ENCODE data around the gene TENM3. TPM values are rescaled to one million over a fixed set of nuclear protein-coding genes. Genes with fewer than 3 reads are reported as not detected.

TENM3 gene
- total RNA-seq, 4 donors from 2014 or later: 29.8 to 58.5 (median 35.9) TPM

DNA sequence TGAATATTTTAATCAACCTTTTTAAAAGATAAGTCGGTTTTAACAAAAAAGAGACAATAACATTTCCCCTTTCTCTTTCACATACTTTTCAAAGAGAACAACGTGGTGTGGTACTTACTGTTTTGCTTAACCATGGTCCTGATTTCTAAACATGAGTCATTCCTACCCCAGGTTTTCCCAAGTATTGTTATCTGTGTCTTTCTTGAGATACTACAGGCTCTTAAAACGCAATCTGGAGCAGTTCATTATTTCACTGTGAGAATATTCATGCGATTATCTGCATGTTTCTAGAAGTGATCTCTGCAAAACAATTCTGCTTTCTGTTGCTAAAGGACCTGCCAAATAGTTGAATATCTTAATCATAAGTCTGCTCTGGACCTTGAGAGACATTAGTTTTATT is 127.3 kb downstream of the TENM3 start:
- TF ChIP-seq, protein P1, sequence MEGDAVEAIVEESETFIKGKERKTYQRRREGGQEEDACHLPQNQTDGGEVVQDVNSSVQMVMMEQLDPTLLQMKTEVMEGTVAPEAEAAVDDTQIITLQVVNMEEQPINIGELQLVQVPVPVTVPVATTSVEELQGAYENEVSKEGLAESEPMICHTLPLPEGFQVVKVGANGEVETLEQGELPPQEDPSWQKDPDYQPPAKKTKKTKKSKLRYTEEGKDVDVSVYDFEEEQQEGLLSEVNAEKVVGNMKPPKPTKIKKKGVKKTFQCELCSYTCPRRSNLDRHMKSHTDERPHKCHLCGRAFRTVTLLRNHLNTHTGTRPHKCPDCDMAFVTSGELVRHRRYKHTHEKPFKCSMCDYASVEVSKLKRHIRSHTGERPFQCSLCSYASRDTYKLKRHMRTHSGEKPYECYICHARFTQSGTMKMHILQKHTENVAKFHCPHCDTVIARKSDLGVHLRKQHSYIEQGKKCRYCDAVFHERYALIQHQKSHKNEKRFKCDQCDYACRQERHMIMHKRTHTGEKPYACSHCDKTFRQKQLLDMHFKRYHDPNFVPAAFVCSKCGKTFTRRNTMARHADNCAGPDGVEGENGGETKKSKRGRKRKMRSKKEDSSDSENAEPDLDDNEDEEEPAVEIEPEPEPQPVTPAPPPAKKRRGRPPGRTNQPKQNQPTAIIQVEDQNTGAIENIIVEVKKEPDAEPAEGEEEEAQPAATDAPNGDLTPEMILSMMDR (IDR thresholded peaks at IDR 0.05; ENCODE audit: low read depth): no peak

DNA sequence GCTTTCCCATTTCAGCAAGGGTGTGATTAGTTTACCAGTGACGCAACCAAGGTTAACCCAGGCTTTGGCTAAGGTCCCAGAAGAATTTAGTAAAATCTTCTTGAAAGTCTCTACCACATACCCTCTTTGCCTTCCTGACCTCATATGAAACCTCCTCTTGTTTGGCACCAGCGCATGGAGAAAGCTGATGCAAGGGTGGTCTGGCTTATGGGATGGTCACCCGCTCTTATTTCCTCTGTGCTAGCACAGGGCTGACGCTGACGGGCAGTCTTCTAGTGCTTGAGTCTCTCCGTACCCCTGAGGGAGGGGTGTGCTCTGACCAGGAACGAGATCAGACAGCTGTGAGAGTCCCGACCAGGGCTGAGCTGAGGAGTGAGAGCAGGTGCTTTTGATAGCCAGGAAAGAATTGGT is 137.6 kb downstream of the TENM3 start:
- TF ChIP-seq, protein P1 (IDR thresholded peaks at IDR 0.05; ENCODE audit: low read depth): no peak

DNA sequence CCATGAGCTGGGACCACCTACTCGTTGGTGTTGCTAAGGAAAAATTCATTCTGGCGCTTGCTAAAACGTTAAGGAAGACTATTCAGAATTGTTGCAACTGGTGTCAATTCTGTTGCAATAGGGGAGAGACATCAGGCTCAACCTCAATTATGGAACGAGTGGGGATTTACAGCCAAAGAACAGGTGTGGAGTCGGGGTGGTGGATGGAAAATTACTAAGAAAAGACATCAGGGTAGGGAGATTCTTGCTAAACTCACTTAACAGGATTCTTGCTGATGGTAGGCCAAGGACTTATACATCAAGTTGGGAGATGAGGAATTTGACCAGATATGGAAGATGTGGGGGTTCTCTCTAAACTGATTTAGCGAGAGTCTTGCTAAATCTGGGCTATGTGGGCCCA is 139.7 kb downstream of the TENM3 start:
- TF ChIP-seq, protein P1 (IDR thresholded peaks at IDR 0.05; ENCODE audit: low read depth): no peak

DNA sequence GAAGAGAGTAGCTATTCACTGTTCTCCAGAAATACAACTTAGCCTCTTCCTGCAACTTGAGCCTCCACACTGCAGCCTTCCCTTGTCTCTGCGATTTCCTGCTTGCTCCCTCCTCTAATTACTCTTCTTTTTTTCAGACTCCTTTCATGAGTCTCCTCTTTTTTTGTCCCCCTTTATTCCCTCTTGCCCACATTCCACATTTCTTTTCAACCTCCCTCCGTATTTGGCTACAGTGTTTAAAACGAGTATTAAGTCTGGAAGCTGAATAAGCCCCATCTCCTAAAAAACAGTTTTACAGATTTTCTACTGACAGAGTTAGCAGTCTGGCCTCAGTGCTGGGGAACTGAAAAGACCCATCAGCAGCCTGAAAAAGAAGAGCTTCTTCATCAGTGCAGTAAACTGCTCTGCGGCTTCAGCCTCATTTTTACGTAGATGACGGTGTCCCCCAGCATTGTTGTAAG is 141.5 kb downstream of the TENM3 start:
- TF ChIP-seq, protein P1 (IDR thresholded peaks at IDR 0.05; ENCODE audit: low read depth): no peak

DNA sequence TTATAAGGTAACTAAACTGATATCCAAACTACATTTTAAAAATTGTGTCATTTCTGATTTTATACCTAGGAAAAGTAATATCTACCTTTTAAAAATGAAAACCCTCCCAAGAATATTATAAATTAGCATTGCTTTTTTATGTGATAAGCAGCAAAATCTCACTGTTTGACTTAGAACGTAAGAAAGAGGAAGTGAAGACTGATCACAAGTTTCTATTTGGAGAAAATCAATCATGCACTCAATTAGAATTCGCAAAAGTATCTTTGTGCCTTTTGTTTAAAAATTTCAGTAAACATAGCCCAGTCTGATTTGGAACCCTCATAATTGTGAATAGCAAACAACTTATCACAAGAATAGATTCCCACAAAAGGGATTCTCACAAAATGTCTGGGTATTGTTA is 142.7 kb downstream of the TENM3 start:
- TF ChIP-seq, protein P1 (IDR thresholded peaks at IDR 0.05; ENCODE audit: low read depth): no peak

DNA sequence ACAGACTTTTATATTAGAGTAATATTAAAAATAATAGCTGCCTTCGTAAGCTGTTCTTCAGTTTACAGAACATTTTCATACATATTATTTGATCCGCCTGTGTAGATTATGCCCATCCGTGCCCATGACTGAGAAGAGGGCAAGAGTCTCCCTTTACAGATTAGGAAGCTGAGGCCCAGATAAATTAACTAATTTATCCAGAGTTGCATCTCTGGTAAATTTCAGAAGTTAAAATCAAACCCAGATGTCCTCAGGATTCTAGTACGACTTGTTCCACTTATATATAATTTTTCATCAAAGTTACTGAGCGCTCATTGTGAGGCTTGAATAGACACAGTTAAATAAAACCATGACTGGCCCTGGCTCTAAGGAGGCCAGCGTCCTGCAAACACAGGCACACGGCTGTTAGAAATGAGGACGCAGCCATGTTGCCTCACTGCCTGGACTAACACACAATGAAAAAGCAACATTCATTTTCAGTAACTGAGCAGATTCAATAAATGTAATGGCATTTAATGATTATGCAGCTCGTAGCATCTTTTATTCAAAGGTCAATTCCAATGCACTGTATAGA is 148.0 kb downstream of the TENM3 start:
- TF ChIP-seq, protein P1 (IDR thresholded peaks at IDR 0.05; ENCODE audit: low read depth): no peak

DNA sequence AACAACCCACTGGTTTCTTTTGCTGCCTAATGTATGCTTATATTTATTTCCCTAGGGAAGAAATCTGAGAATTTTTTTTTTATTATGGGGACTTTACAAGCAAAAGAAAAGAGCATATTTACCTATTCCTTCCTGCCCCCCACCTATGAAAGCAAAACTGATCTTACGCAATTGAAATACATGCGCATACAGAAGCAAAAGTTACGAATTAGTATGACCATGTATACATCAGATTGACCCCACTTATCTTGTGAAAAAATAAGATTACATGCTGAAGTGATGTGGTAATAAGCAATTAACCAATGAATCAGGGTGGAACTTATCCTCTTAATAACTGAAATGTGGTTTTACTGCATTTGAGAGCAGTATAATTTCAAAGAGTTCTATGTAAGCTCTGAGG is 151.0 kb downstream of the TENM3 start:
- TF ChIP-seq, protein P1 (IDR thresholded peaks at IDR 0.05; ENCODE audit: low read depth): no peak
